ENCODE measurements around the gene ADAMTS5.

The ADAMTS5 gene

GRCh38 chr21:26888256-26888655, 78.6 kb downstream of the ADAMTS5 start:
- TF ChIP-seq EZH2phosphoT487 (conservative IDR thresholded peaks at IDR 0.05; ENCODE audit: low read length) = no peak
- TF ChIP-seq, protein P1, sequence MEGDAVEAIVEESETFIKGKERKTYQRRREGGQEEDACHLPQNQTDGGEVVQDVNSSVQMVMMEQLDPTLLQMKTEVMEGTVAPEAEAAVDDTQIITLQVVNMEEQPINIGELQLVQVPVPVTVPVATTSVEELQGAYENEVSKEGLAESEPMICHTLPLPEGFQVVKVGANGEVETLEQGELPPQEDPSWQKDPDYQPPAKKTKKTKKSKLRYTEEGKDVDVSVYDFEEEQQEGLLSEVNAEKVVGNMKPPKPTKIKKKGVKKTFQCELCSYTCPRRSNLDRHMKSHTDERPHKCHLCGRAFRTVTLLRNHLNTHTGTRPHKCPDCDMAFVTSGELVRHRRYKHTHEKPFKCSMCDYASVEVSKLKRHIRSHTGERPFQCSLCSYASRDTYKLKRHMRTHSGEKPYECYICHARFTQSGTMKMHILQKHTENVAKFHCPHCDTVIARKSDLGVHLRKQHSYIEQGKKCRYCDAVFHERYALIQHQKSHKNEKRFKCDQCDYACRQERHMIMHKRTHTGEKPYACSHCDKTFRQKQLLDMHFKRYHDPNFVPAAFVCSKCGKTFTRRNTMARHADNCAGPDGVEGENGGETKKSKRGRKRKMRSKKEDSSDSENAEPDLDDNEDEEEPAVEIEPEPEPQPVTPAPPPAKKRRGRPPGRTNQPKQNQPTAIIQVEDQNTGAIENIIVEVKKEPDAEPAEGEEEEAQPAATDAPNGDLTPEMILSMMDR (IDR thresholded peaks at IDR 0.05; ENCODE audit: insufficient read depth, low read length, poor library complexity, severe bottlenecking) = no peak
- Histone ChIP-seq H3K9me3 (ENCODE audit: insufficient read depth, low read length) (no peaks in the 10 kb centered on the region), H3K4me2 (ENCODE audit: low read depth, low read length, poor library complexity, severe bottlenecking) (no peak overlapping the region), H3K9ac (ENCODE audit: low read length) (no peak overlapping the region), H3K27ac (ENCODE audit: low read depth, low read length) (no peak overlapping the region), H3F3A (ENCODE audit: insufficient read depth) (no peaks in the 10 kb centered on the region), H3K9me2 (replicated peaks; ENCODE audit: insufficient read depth, low read length) (no peaks in the 10 kb centered on the region), H3K36me3 (ENCODE audit: low read length) (no peaks in the 10 kb centered on the region), H3K79me2 (ENCODE audit: insufficient read depth, low read length) (no peaks in the 10 kb centered on the region), H3K27me3 (ENCODE audit: low read length) (no peaks in the 10 kb centered on the region), H2AFZ (ENCODE audit: low read depth, low read length, severe bottlenecking) (no peak overlapping the region), H4K20me1 (ENCODE audit: low read depth, low read length) (no peaks in the 10 kb centered on the region), H3K4me3 (ENCODE audit: insufficient read depth, low read length, poor library complexity, severe bottlenecking) (no peak overlapping the region)

- H3K27ac ChIP-seq (ENCODE audit: low read depth, low read length) = no peak overlapping the region
- no peaks in the 10 kb centered on the region for H3K79me2 ChIP-seq (ENCODE audit: insufficient read depth, low read length)
- H3K4me3 ChIP-seq (ENCODE audit: insufficient read depth, low read length, poor library complexity, severe bottlenecking) = no peak overlapping the region
- H4K20me1 ChIP-seq (ENCODE audit: low read depth, low read length) = no peaks in the 10 kb centered on the region
- no peaks in the 10 kb centered on the region for H3K9me3 ChIP-seq (ENCODE audit: insufficient read depth, low read length)
- no peaks in the 10 kb centered on the region for H3K36me3 ChIP-seq (ENCODE audit: low read length)
- H3K9ac ChIP-seq (ENCODE audit: low read length) = no peak overlapping the region
- H3K27me3 ChIP-seq (ENCODE audit: low read length) = no peaks in the 10 kb centered on the region
- H3F3A ChIP-seq (ENCODE audit: insufficient read depth) = no peaks in the 10 kb centered on the region
- no peak overlapping the region for H3K4me2 ChIP-seq (ENCODE audit: low read depth, low read length, poor library complexity, severe bottlenecking)
- TF ChIP-seq EZH2phosphoT487 (conservative IDR thresholded peaks at IDR 0.05; ENCODE audit: low read length) = no peak
- TF ChIP-seq, protein P1 (IDR thresholded peaks at IDR 0.05; ENCODE audit: insufficient read depth, low read length, poor library complexity, severe bottlenecking) = no peak
- no peak overlapping the region for H2AFZ ChIP-seq (ENCODE audit: low read depth, low read length, severe bottlenecking)
- no peaks in the 10 kb centered on the region for H3K9me2 ChIP-seq (replicated peaks; ENCODE audit: insufficient read depth, low read length)
Measured at GRCh38 chr21:26887251-26887650, 79.6 kb downstream of the ADAMTS5 start.

GRCh38 chr21:26884436-26884835, 82.5 kb downstream of the ADAMTS5 start:
- no peak overlapping the region for H3K4me3 ChIP-seq (ENCODE audit: insufficient read depth, low read length, poor library complexity, severe bottlenecking)
- no peak overlapping the region for H3K27ac ChIP-seq (ENCODE audit: low read depth, low read length)
- no peaks in the 10 kb centered on the region for H3K9me3 ChIP-seq (ENCODE audit: insufficient read depth, low read length)
- no peak overlapping the region for H3K4me2 ChIP-seq (ENCODE audit: low read depth, low read length, poor library complexity, severe bottlenecking)
- H3K27me3 ChIP-seq (ENCODE audit: low read length) = no peaks in the 10 kb centered on the region
- TF ChIP-seq, protein P1 (IDR thresholded peaks at IDR 0.05; ENCODE audit: insufficient read depth, low read length, poor library complexity, severe bottlenecking) = no peak
- no peak for TF ChIP-seq EZH2phosphoT487 (conservative IDR thresholded peaks at IDR 0.05; ENCODE audit: low read length)
- H3K36me3 ChIP-seq (ENCODE audit: low read length) = no peaks in the 10 kb centered on the region
- no peaks in the 10 kb centered on the region for H3K9me2 ChIP-seq (replicated peaks; ENCODE audit: insufficient read depth, low read length)
- no peaks in the 10 kb centered on the region for H3K79me2 ChIP-seq (ENCODE audit: insufficient read depth, low read length)
- no peak overlapping the region for H3K9ac ChIP-seq (ENCODE audit: low read length)
- no peaks in the 10 kb centered on the region for H4K20me1 ChIP-seq (ENCODE audit: low read depth, low read length)
- H3F3A ChIP-seq (ENCODE audit: insufficient read depth) = no peaks in the 10 kb centered on the region
- H2AFZ ChIP-seq (ENCODE audit: low read depth, low read length, severe bottlenecking) = no peak overlapping the region
